ENCODE data around the gene KCNK16.

DNA sequence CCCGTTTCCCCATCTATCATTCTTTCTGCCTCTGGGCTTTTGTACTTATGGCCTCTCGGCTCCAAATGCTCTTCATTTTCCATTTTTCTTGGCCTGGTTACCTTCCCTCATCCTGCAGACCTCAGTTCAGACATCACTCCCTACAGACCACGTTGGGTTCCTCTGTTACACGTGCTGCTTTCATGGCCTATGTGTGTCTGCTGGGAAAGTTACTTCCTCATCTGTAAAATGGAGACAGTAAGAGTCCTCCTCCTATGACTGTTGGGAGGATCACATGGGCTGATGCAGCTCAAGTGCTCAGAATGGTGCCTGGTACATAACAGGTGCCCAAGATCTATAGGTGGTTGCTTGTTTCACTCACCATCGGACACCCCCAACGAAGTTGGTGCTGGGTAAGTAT is 21.8 kb downstream of the KCNK16 start:
- TF ChIP-seq, protein P1, sequence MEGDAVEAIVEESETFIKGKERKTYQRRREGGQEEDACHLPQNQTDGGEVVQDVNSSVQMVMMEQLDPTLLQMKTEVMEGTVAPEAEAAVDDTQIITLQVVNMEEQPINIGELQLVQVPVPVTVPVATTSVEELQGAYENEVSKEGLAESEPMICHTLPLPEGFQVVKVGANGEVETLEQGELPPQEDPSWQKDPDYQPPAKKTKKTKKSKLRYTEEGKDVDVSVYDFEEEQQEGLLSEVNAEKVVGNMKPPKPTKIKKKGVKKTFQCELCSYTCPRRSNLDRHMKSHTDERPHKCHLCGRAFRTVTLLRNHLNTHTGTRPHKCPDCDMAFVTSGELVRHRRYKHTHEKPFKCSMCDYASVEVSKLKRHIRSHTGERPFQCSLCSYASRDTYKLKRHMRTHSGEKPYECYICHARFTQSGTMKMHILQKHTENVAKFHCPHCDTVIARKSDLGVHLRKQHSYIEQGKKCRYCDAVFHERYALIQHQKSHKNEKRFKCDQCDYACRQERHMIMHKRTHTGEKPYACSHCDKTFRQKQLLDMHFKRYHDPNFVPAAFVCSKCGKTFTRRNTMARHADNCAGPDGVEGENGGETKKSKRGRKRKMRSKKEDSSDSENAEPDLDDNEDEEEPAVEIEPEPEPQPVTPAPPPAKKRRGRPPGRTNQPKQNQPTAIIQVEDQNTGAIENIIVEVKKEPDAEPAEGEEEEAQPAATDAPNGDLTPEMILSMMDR (IDR thresholded peaks at IDR 0.05): no peak
- no peak for TF ChIP-seq POLR2A (IDR thresholded peaks at IDR 0.05)
